ENCODE data around the gene TSPAN32.

The TSPAN32 gene

GRCh38 chr11:2295971-2296912 lies 5.6 kb upstream of the TSPAN32 start:
- H3K27me3 ChIP-seq (ENCODE audit: control insufficient read depth, insufficient read depth, low read length): no peaks in the 10 kb centered on the region
- no peaks in the 10 kb centered on the region for H3K9me3 ChIP-seq (ENCODE audit: control insufficient read depth, low read length)
- H3K9ac ChIP-seq (ENCODE audit: low read length): no peak overlapping the region
- H3K36me3 ChIP-seq (ENCODE audit: control insufficient read depth, insufficient read depth, low read length): no peaks in the 10 kb centered on the region
- no peaks in the 10 kb centered on the region for H3K4me1 ChIP-seq (ENCODE audit: control insufficient read depth, insufficient read depth, low read length)
- no peak overlapping the region for H3K4me3 ChIP-seq (ENCODE audit: low read length)

GRCh38 chr11:2296913-2297622 lies 4.7 kb upstream of the TSPAN32 start:
- H3K36me3 ChIP-seq (ENCODE audit: control insufficient read depth, insufficient read depth, low read length): no peaks in the 10 kb centered on the region
- no peak overlapping the region for H3K9ac ChIP-seq (ENCODE audit: low read length)
- no peaks in the 10 kb centered on the region for H3K9me3 ChIP-seq (ENCODE audit: control insufficient read depth, low read length)
- H3K4me3 ChIP-seq (ENCODE audit: low read length): no peak overlapping the region
- no peaks in the 10 kb centered on the region for H3K27me3 ChIP-seq (ENCODE audit: control insufficient read depth, insufficient read depth, low read length)
- H3K4me1 ChIP-seq (ENCODE audit: control insufficient read depth, insufficient read depth, low read length): no peaks in the 10 kb centered on the region

- H3K36me3 ChIP-seq (ENCODE audit: control insufficient read depth, insufficient read depth, low read length): no peaks in the 10 kb centered on the region
- H3K9ac ChIP-seq (ENCODE audit: low read length): no peak overlapping the region
- H3K4me1 ChIP-seq (ENCODE audit: control insufficient read depth, insufficient read depth, low read length): no peaks in the 10 kb centered on the region
- no peaks in the 10 kb centered on the region for H3K9me3 ChIP-seq (ENCODE audit: control insufficient read depth, low read length)
- H3K4me3 ChIP-seq (ENCODE audit: low read length): no peak overlapping the region
- no peaks in the 10 kb centered on the region for H3K27me3 ChIP-seq (ENCODE audit: control insufficient read depth, insufficient read depth, low read length)
Observed at GRCh38 chr11:2297623-2298030, 4.2 kb upstream of the TSPAN32 start.

GRCh38 chr11:2298131-2298794 lies 3.5 kb upstream of the TSPAN32 start:
- Histone ChIP-seq H3K4me1 (ENCODE audit: control insufficient read depth, insufficient read depth, low read length) (peaks cover under 1% of the 10 kb centered on the region), H3K9me3 (ENCODE audit: control insufficient read depth, low read length) (no peaks in the 10 kb centered on the region), H3K27me3 (ENCODE audit: control insufficient read depth, insufficient read depth, low read length) (no peaks in the 10 kb centered on the region), H3K9ac (ENCODE audit: low read length) (no peak overlapping the region), H3K36me3 (ENCODE audit: control insufficient read depth, insufficient read depth, low read length) (no peaks in the 10 kb centered on the region), H3K4me3 (ENCODE audit: low read length) (no peak overlapping the region)

- Histone ChIP-seq H3K27me3 (ENCODE audit: control insufficient read depth, insufficient read depth, low read length) (no peaks in the 10 kb centered on the region), H3K9me3 (ENCODE audit: control insufficient read depth, low read length) (no peaks in the 10 kb centered on the region), H3K36me3 (ENCODE audit: control insufficient read depth, insufficient read depth, low read length) (no peaks in the 10 kb centered on the region), H3K9ac (ENCODE audit: low read length) (no peak overlapping the region), H3K4me1 (ENCODE audit: control insufficient read depth, insufficient read depth, low read length) (peaks cover 6% of the 10 kb centered on the region), H3K4me3 (ENCODE audit: low read length) (no peak overlapping the region)
Observed at GRCh38 chr11:2298795-2299761, 2.7 kb upstream of the TSPAN32 start.

- peaks cover 12% of the 10 kb centered on the region for H3K4me1 ChIP-seq (ENCODE audit: control insufficient read depth, insufficient read depth, low read length)
- no peaks in the 10 kb centered on the region for H3K9me3 ChIP-seq (ENCODE audit: control insufficient read depth, low read length)
- no peak overlapping the region for H3K9ac ChIP-seq (ENCODE audit: low read length)
- no peaks in the 10 kb centered on the region for H3K27me3 ChIP-seq (ENCODE audit: control insufficient read depth, insufficient read depth, low read length)
- no peaks in the 10 kb centered on the region for H3K36me3 ChIP-seq (ENCODE audit: control insufficient read depth, insufficient read depth, low read length)
- H3K4me3 ChIP-seq (ENCODE audit: low read length): no peak overlapping the region
Observed at GRCh38 chr11:2299773-2300172, 2.0 kb upstream of the TSPAN32 start.

- Histone ChIP-seq H3K36me3 (ENCODE audit: control insufficient read depth, insufficient read depth, low read length) (no peaks in the 10 kb centered on the region), H3K9me3 (ENCODE audit: control insufficient read depth, low read length) (no peaks in the 10 kb centered on the region), H3K4me1 (ENCODE audit: control insufficient read depth, insufficient read depth, low read length) (peaks cover 19% of the 10 kb centered on the region), H3K4me3 (ENCODE audit: low read length) (no peak overlapping the region), H3K9ac (ENCODE audit: low read length) (no peak overlapping the region), H3K27me3 (ENCODE audit: control insufficient read depth, insufficient read depth, low read length) (no peaks in the 10 kb centered on the region)
Observed at GRCh38 chr11:2300290-2300935, 1.4 kb upstream of the TSPAN32 start.

- no peak overlapping the region for H3K4me3 ChIP-seq (ENCODE audit: low read length)
- H3K9ac ChIP-seq (ENCODE audit: low read length): no peak overlapping the region
- peaks cover 25% of the 10 kb centered on the region for H3K4me1 ChIP-seq (ENCODE audit: control insufficient read depth, insufficient read depth, low read length)
- H3K36me3 ChIP-seq (ENCODE audit: control insufficient read depth, insufficient read depth, low read length): no peaks in the 10 kb centered on the region
- no peaks in the 10 kb centered on the region for H3K9me3 ChIP-seq (ENCODE audit: control insufficient read depth, low read length)
- H3K27me3 ChIP-seq (ENCODE audit: control insufficient read depth, insufficient read depth, low read length): no peaks in the 10 kb centered on the region
Observed at GRCh38 chr11:2300936-2301630, 730 bp upstream of the TSPAN32 start.

GRCh38 chr11:2302306-2302895 lies 588 bp downstream of the TSPAN32 start:
- no peaks in the 10 kb centered on the region for H3K27me3 ChIP-seq (ENCODE audit: control insufficient read depth, insufficient read depth, low read length)
- peaks cover 25% of the 10 kb centered on the region for H3K4me1 ChIP-seq (ENCODE audit: control insufficient read depth, insufficient read depth, low read length)
- no peaks in the 10 kb centered on the region for H3K9me3 ChIP-seq (ENCODE audit: control insufficient read depth, low read length)
- H3K9ac ChIP-seq (ENCODE audit: low read length): no peak overlapping the region
- H3K4me3 ChIP-seq (ENCODE audit: low read length): no peak overlapping the region
- H3K36me3 ChIP-seq (ENCODE audit: control insufficient read depth, insufficient read depth, low read length): no peaks in the 10 kb centered on the region

- Histone ChIP-seq H3K4me3 (ENCODE audit: low read length) (no peak overlapping the region), H3K36me3 (ENCODE audit: control insufficient read depth, insufficient read depth, low read length) (no peaks in the 10 kb centered on the region), H3K9ac (ENCODE audit: low read length) (no peak overlapping the region), H3K4me1 (ENCODE audit: control insufficient read depth, insufficient read depth, low read length) (peaks cover 25% of the 10 kb centered on the region), H3K27me3 (ENCODE audit: control insufficient read depth, insufficient read depth, low read length) (no peaks in the 10 kb centered on the region), H3K9me3 (ENCODE audit: control insufficient read depth, low read length) (no peaks in the 10 kb centered on the region)
Observed at GRCh38 chr11:2302896-2303626, 1.2 kb downstream of the TSPAN32 start.

Measured in mucosa of stomach (tissue), 1 donor.